GM19328 (cell line): Measurements from ENCODE around the gene PLEKHA7.

Source experiments
- ATAC-seq: cut with Tn5 transposase; IDR thresholded peaks from one replicate; pipeline ENCODE4 v1.9.1; 2021; ENCODE audit warnings: mild to moderate bottlenecking, moderate library complexity; ENCODE audit not compliant: unreplicated experiment

PLEKHA7 gene

GRCh38 chr11:16853266-16853665 lies 160.9 kb downstream of the PLEKHA7 start:
- no peak for ATAC-seq

DNA sequence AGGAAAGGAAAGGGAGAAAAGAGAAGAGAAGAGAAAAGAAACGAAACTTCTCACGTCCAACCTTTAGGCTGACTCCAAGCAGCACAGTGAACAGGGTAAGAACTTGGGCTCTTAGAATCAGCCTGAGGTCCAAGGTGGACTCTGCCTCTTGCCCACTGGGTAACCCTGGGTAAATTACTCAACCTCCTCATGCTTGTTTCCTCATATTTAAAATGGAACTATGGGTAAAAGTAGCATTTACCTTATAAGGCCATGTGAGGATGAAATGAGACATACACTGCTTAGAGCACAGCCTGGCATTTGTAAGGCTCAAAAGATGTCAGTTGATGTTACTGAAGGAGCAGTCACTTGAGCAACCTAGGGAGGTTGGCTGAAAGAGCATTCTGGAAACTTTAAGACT lies 167.9 kb downstream of the PLEKHA7 start:
- no peak for ATAC-seq

GRCh38 chr11:16844268-16844771 lies 169.9 kb downstream of the PLEKHA7 start:
- ATAC-seq = no peak

DNA sequence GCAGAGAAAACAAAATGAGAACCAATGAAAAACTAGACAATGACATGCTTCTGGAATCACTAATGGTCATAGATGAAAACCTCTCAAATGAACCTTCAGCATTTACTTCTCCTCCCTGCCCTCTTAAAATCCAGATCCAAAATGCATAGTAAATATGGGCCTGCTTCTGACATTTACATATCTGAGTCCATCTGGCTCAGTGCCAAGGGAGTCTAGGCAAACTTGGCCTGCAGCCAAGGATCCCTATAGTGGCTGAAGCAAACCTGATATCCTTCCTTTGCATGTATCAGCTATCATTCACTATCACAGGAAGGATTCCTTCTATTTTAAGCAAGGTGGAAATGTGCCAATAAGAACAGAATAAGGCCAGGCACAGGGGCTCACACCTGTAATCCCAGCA lies 170.9 kb downstream of the PLEKHA7 start:
- ATAC-seq = no peak

DNA sequence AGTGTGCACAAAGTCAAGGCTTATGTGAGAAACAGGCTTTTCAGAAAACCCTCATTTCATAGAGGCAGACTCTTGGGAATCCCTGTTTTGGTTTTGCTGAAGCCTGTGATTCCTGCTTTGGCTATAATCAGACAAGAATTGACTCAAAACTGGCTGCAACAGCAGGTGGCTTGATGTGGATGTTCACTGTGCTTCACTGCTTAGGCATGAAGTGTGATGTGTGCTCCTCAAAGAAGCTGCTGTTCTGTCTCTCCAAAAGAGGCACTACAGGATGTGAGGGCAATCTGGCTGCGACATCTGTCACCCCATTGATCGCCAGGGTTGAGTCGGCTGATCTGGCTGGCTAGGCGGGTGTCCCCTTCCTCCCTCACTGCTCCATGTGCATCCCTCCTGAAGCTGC lies 172.2 kb downstream of the PLEKHA7 start:
- ATAC-seq = no peak

- no peak for ATAC-seq
Measured at GRCh38 chr11:16841481-16841880, 172.7 kb downstream of the PLEKHA7 start.

GRCh38 chr11:16840951-16841350 lies 173.3 kb downstream of the PLEKHA7 start:
- ATAC-seq = no peak

DNA sequence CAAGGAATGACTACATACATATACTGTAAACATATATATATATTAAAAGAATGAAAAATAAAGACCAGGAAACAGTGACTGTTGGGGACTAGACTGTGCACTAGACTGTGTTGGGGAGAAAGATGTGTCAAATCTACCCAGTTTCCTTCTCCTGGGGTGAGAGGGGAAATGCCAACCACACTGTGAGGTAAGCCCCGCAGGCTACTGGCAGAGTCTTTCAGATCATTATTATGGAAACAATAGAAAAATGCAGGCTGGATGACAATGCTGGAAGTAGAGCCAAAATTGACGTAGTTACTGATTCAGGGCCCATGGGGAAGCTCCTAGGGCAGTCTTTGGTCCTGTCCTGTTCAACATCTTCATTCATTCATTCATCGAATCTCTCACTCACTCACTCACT lies 174.4 kb downstream of the PLEKHA7 start:
- ATAC-seq = no peak

DNA sequence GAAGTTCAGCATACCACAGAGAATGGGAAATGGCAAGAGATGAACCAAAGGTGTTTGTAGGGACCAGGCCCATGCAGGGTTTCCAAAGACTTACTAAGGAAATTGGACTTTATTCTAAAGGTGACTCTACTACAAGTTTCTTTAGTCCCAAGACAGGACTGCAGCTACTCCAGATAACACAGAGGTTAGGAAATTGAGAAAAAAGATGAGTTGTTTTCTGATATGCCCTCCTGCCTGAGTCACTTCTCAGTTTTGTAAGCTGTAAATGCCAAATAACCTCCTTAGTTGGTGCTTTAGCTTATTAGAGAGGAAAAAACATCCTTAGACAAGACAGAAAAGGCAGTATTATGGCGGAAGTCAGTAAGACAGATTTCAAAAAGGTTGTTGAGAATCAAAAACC lies 179.8 kb downstream of the PLEKHA7 start:
- ATAC-seq = no peak

GRCh38 chr11:16833026-16833425 lies 181.2 kb downstream of the PLEKHA7 start:
- no peak for ATAC-seq

DNA sequence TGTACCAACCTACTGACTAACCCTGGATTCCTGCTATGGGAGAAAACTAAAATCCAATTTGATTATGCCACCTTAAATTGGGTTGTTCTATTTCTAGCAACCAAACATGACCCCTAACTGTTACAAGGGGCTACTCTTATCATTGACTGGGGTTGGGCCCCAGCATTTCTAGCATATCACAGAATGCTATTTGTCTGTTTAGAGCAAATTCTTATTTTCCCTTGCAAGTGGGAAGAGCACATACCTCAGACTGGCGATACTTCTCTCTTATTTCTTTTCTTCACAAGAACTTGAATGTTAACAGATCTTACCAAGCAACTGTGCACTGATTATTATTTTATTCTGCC lies 182.0 kb downstream of the PLEKHA7 start:
- ATAC-seq = no peak

GRCh38 chr11:16831316-16832192 lies 182.7 kb downstream of the PLEKHA7 start:
- ATAC-seq = no peak

DNA sequence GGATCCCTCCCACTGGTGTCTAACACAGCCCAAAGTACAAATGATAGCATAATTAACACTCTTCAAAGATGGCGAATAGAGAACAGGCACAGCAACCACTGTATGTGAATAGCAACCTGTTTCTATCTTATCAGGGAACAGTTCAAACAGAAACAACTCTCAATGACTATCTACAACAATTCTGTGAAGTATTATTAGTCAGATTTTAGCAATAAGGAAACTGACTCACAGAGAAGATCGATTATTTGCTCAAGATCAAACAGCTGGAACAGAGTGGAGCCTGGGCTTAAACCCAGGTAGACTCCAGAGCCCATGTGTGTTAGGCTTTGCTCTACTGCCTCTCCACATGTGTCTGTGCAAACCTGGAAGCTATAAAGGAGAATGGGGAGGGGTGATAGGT lies 187.1 kb downstream of the PLEKHA7 start:
- ATAC-seq = no peak

GRCh38 chr11:16825968-16826367 lies 188.2 kb downstream of the PLEKHA7 start:
- ATAC-seq = no peak

DNA sequence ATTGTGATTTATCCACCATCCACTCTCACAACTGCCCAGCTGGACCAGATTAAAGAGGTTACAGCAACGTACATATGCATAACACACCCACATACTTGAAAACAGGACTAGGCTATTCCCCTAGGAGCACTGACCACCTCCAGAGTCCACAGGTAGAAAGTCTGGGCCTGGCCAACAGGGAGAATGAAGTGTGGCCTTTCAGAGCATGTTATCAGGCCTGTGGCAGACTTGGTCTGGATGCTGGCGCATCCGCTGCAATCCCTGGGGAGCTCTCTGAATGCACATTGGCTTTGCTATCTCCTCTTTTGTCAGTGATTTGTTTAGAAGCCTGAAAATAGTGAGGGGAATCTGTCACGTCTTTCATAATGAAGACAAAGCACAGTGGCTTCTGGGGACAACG lies 189.1 kb downstream of the PLEKHA7 start:
- ATAC-seq = no peak

DNA sequence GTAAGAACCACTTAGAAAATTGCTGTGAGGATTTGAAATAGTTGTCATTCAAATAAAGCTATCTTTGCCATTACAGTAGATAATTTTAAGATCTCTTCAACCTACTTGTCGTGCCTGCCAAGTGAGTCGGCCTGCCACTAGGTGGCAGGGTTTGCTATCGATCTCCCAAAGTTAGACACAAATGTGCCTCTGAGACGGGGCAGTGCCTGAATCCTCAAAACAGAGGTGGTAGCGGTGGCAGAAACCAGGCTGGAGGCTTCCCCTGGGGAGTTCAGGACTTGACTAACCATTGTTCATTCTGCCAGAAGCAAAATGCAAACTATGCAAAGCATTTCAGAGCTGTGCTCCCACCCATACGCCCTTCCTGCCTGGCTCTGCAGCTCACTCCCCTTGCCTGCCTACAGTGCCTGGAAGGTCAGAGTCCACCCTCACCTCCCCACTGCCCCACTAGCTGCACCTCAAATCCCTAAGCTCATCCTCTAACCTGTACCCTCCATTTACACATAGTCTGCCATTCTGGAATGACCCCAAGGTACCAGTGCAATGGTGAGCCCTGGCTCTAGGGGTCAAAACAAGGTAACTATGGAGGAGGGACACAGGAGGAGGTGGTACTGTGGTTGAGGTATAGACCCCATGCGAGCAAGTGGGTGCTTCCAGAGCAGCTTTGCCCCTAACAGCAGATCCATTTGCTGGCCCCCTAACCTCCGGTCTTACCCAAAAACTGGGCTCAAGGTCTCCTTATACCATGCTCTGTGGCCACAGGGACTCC lies 193.7 kb downstream of the PLEKHA7 start:
- ATAC-seq = no peak

GRCh38 chr11:16818284-16818683 lies 195.9 kb downstream of the PLEKHA7 start:
- no peak for ATAC-seq

GRCh38 chr11:16817351-16817750 lies 196.9 kb downstream of the PLEKHA7 start:
- no peak for ATAC-seq

GRCh38 chr11:16816358-16817270 lies 197.6 kb downstream of the PLEKHA7 start:
- ATAC-seq = no peak

- ATAC-seq = no peak
Measured at GRCh38 chr11:16815047-16815767, 199.0 kb downstream of the PLEKHA7 start.
